H9 (cell line): ENCODE measurements around the gene ZNF396. TPM values are rescaled to one million over a fixed set of nuclear protein-coding genes. Genes with fewer than 3 reads are reported as not detected.

ENCODE experiments used
- DNase-seq: peaks from one replicate; pipeline ENCODE4 v3.0.0-alpha.2; 2017
- H2AFZ ChIP-seq: one replicate; pipeline ENCODE4 v1.6.1; 2013; ENCODE audit warnings: mild to moderate bottlenecking, low read length, control low read depth, moderate library complexity
- H2AK5ac ChIP-seq: 2 replicates; pipeline ENCODE4 v1.6.1; 2013; ENCODE audit warnings: low read length, control low read depth, mixed read lengths; ENCODE audit not compliant: insufficient read length
- H2BK120ac ChIP-seq: one replicate; pipeline ENCODE4 v1.6.1; 2013; ENCODE audit warnings: low read depth, mild to moderate bottlenecking, low read length, control low read depth, inconsistent platforms; ENCODE audit not compliant: poor library complexity, severe bottlenecking
- H2BK12ac ChIP-seq: 2 replicates; pipeline ENCODE4 v1.6.1; 2013; ENCODE audit warnings: low read length, control low read depth, mixed read lengths, low read depth; ENCODE audit not compliant: insufficient read length
- H2BK15ac ChIP-seq: 2 replicates; pipeline ENCODE4 v1.6.1; 2013; ENCODE audit warnings: low read depth, low read length, control low read depth
- H2BK20ac ChIP-seq: one replicate; pipeline ENCODE4 v1.6.1; 2013; ENCODE audit warnings: low read depth, mild to moderate bottlenecking, low read length, control low read depth, inconsistent platforms; ENCODE audit not compliant: poor library complexity, severe bottlenecking
- H2BK5ac ChIP-seq: 2 replicates; pipeline ENCODE4 v1.6.1; 2013; ENCODE audit warnings: low read length, control low read depth, mixed read lengths; ENCODE audit not compliant: insufficient read length
- H3K14ac ChIP-seq: 2 replicates; pipeline ENCODE4 v1.6.1; 2013; ENCODE audit warnings: low read length, control low read depth; ENCODE audit not compliant: insufficient read depth
- H3K18ac ChIP-seq: 2 replicates; pipeline ENCODE4 v1.6.1; 2013; ENCODE audit warnings: low read depth, mild to moderate bottlenecking, mixed read lengths, low read length, control low read depth; ENCODE audit not compliant: insufficient read length
- H3K23ac ChIP-seq: 2 replicates; pipeline ENCODE4 v1.6.1; 2013; ENCODE audit warnings: low read length, control low read depth, mixed read lengths, low read depth; ENCODE audit not compliant: insufficient read length
- H3K23me2 ChIP-seq: 2 replicates; pipeline ENCODE4 v1.6.1; 2013; ENCODE audit warnings: low read depth, mild to moderate bottlenecking, mixed read lengths, low read length, control low read depth; ENCODE audit not compliant: insufficient read length, poor library complexity, severe bottlenecking
- H3K27ac ChIP-seq: 2 replicates; pipeline ENCODE4 v1.5.1; 2013; ENCODE audit warnings: low read length, control low read depth, mixed read lengths, low read depth; ENCODE audit not compliant: insufficient read length
- H3K27me3 ChIP-seq: 2 replicates; pipeline ENCODE4 v1.6.1; 2013; ENCODE audit warnings: low read length, control low read depth, inconsistent platforms; ENCODE audit not compliant: insufficient read depth
- H3K4ac ChIP-seq: 2 replicates; pipeline ENCODE4 v1.6.1; 2013; ENCODE audit warnings: low read depth, mild to moderate bottlenecking, control low read depth, inconsistent platforms, low read length, moderate library complexity
- H3K4me1 ChIP-seq: 2 replicates; pipeline ENCODE4 v1.6.1; 2013; ENCODE audit warnings: low read length, control low read depth, inconsistent platforms; ENCODE audit not compliant: insufficient read depth
- H3K4me2 ChIP-seq: 2 replicates; pipeline ENCODE4 v1.6.1; 2013; ENCODE audit warnings: low read length, control low read depth, mixed read lengths; ENCODE audit not compliant: insufficient read length, insufficient read depth
- H3K56ac ChIP-seq: 2 replicates; pipeline ENCODE4 v1.6.1; 2013; ENCODE audit warnings: low read depth, mild to moderate bottlenecking, mixed read lengths, low read length, control low read depth; ENCODE audit not compliant: insufficient read length
- H3K79me1 ChIP-seq: 2 replicates; pipeline ENCODE4 v1.6.1; 2013; ENCODE audit warnings: low read depth, mild to moderate bottlenecking, moderate library complexity, low read length, control low read depth, inconsistent platforms; ENCODE audit not compliant: insufficient read depth, poor library complexity, severe bottlenecking
- H3K79me2 ChIP-seq: 2 replicates; pipeline ENCODE4 v1.6.1; 2013; ENCODE audit warnings: low read length, control low read depth, inconsistent platforms; ENCODE audit not compliant: insufficient read depth
- H3K9ac ChIP-seq: 2 replicates; pipeline ENCODE4 v1.6.1; 2013; ENCODE audit warnings: low read length, control low read depth, mixed read lengths; ENCODE audit not compliant: insufficient read length; ENCODE audit errors: extremely low read depth
- H3K9me3 ChIP-seq: one replicate; pipeline ENCODE4 v1.6.1; 2013; ENCODE audit warnings: low read depth, low read length, inconsistent platforms; ENCODE audit not compliant: control insufficient read depth
- H3T11ph ChIP-seq: one replicate; pipeline ENCODE4 v1.6.1; 2013; ENCODE audit warnings: mild to moderate bottlenecking, low read length, control low read depth, inconsistent platforms
- H4K20me1 ChIP-seq: one replicate; pipeline ENCODE4 v1.6.1; 2013; ENCODE audit not compliant: control insufficient read depth, insufficient read length, insufficient read depth
- H4K5ac ChIP-seq: 2 replicates; pipeline ENCODE4 v1.6.1; 2013; ENCODE audit warnings: low read depth, mild to moderate bottlenecking, mixed read lengths, low read length, control low read depth; ENCODE audit not compliant: insufficient read length
- H4K8ac ChIP-seq: replicated peaks from 2 replicates; pipeline ENCODE4 v1.6.1; 2013; ENCODE audit warnings: low read length, control low read depth, mixed read lengths, low read depth; ENCODE audit not compliant: insufficient read length
- H4K91ac ChIP-seq: 2 replicates; pipeline ENCODE4 v1.6.1; 2013; ENCODE audit warnings: low read depth, mild to moderate bottlenecking, moderate library complexity, mixed read lengths, low read length, control low read depth; ENCODE audit not compliant: insufficient read length
- H3K27ac Mint-ChIP-seq, 3 experiments: 2 replicates in 2 of 3; 3 replicates in 1 of 3; pipeline ENCODE4 v1.8.0; 2020 to 2021; ENCODE audit warnings: mixed read lengths in 3 of 3, mild to moderate bottlenecking in 1 of 3, moderate library complexity in 1 of 3
- H3K27me3 Mint-ChIP-seq: 2 replicates; pipeline ENCODE4 v1.8.0; 2021; ENCODE audit warnings: low read depth, mild to moderate bottlenecking, moderate library complexity, mixed read lengths
- H3K36me3 Mint-ChIP-seq, 3 experiments: 2 replicates in 2 of 3; 3 replicates in 1 of 3; pipeline ENCODE4 v1.8.0; 2020 to 2021; ENCODE audit warnings: low read depth in 3 of 3, mixed read lengths in 3 of 3; ENCODE audit not compliant: insufficient read depth in 1 of 3
- H3K4me1 Mint-ChIP-seq, 2 experiments: 2 replicates each; pipeline ENCODE4 v1.8.0; 2020; ENCODE audit warnings: mixed read lengths in 2 of 2
- H3K4me3 Mint-ChIP-seq, 2 experiments: 2 replicates in 1 of 2; 3 replicates in 1 of 2; pipeline ENCODE4 v1.8.0; 2020 to 2021; ENCODE audit warnings: mild to moderate bottlenecking in 2 of 2, mixed read lengths in 2 of 2, moderate library complexity in 1 of 2
- H3K9me3 Mint-ChIP-seq, 2 experiments: 2 replicates in 1 of 2; 3 replicates in 1 of 2; pipeline ENCODE4 v1.8.0; 2020; ENCODE audit warnings: mild to moderate bottlenecking in 2 of 2, mixed read lengths in 2 of 2, moderate library complexity in 1 of 2
- CTCF ChIP-seq: fragments of 200-600 bp; sonication (generic); conservative IDR thresholded peaks from 3 replicates; pipeline ENCODE4 v1.8.0; 2021; ENCODE audit warnings: antibody characterized with exemption, mild to moderate bottlenecking
- WGBS: extraction: QIAGEN DNeasy Blood & Tissue Kit; methylation state at CpG from one replicate; pipeline ENCODE4 v1.1.7; 2013; ENCODE audit warnings: missing lambda C conversion rate, low lambda C conversion rate, mixed read lengths; ENCODE audit not compliant: insufficient read length; ENCODE audit errors: extremely low coverage; 5-methylcytosine and 5-hydroxymethylcytosine counted together
- total RNA-seq: library from RNA; stranded (reverse); gene quantifications from 2 replicates; pipeline ENCODE4 v1.2.1, GENCODE V29; 2021

Gene ZNF396
- total RNA-seq, 1 experiment from 2014 or later: 1.2 TPM

GRCh38 chr18:35361570-35362321 lies 15.4 kb downstream of the ZNF396 start:
- Histone ChIP-seq H3K79me1 (no peaks in the 10 kb centered on the region), H4K20me1 (no peaks in the 10 kb centered on the region), H2BK5ac (no peak overlapping the region), H3K4me1 (no peaks in the 10 kb centered on the region), H3K79me2 (no peaks in the 10 kb centered on the region), H2BK15ac (no peak overlapping the region), H3K23ac (no peak overlapping the region), H3K56ac (no peak overlapping the region), H3K18ac (no peak overlapping the region), H3K4ac (no peak overlapping the region), H2AK5ac (no peak overlapping the region), H2BK12ac (no peak overlapping the region), H2AFZ (no peak overlapping the region), H3T11ph (no peak overlapping the region), H3K27ac (no peak overlapping the region), H4K91ac (no peak overlapping the region), H3K23me2 (no peaks in the 10 kb centered on the region), H3K9ac (no peak overlapping the region), H4K8ac (no peak overlapping the region), H2BK20ac (no peak overlapping the region), H3K27me3 (no peaks in the 10 kb centered on the region), H2BK120ac (no peak overlapping the region), H3K14ac (no peak overlapping the region), H3K9me3 (no peaks in the 10 kb centered on the region), H4K5ac (no peak overlapping the region), H3K4me2 (no peak overlapping the region)
- H3K9me3 Mint-ChIP-seq: peaks cover 19% of the 10 kb centered on the region in 2 experiments
- no peak overlapping the region for H3K4me3 Mint-ChIP-seq
- H3K27ac Mint-ChIP-seq: no peak overlapping the region
- H3K36me3 Mint-ChIP-seq: peaks cover 5 to 15% (median 10%) of the 10 kb centered on the region in 3 experiments
- DNase-seq: no peak
- no CpG with 5 or more reads among the region's 2 CpGs for WGBS
- TF ChIP-seq CTCF: no peak
- peaks cover 5 to 7% of the 10 kb centered on the region in 2 experiments; a peak in 3 of 4 replicates for H3K4me1 Mint-ChIP-seq
- H3K27me3 Mint-ChIP-seq: peaks cover 5% of the 10 kb centered on the region; the same call in 1 of the 2 replicates
